ENCODE data around the gene RPH3AL.

DNA sequence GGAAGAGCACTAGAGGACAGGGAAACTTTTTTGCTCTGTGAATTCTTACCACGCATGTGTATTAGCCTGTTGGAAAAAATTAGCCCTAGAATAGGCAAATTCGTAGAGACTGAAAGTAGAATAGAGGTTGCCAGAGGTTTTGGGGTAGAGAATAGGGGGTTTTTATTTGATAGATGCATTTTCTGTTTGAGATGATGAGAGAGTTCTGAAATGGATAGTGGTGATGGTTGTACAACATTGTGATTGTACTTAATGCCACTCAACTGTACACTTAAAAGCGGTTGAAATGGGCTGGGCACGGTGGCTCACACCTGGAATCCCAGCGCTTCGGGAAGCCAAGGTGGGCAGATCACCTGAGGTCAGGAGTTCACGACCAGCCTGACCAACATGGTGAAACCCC is 163.2 kb downstream of the RPH3AL start:
- TF ChIP-seq, protein P1, sequence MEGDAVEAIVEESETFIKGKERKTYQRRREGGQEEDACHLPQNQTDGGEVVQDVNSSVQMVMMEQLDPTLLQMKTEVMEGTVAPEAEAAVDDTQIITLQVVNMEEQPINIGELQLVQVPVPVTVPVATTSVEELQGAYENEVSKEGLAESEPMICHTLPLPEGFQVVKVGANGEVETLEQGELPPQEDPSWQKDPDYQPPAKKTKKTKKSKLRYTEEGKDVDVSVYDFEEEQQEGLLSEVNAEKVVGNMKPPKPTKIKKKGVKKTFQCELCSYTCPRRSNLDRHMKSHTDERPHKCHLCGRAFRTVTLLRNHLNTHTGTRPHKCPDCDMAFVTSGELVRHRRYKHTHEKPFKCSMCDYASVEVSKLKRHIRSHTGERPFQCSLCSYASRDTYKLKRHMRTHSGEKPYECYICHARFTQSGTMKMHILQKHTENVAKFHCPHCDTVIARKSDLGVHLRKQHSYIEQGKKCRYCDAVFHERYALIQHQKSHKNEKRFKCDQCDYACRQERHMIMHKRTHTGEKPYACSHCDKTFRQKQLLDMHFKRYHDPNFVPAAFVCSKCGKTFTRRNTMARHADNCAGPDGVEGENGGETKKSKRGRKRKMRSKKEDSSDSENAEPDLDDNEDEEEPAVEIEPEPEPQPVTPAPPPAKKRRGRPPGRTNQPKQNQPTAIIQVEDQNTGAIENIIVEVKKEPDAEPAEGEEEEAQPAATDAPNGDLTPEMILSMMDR (IDR thresholded peaks at IDR 0.05): no peak
- TF ChIP-seq EP300 (IDR thresholded peaks at IDR 0.05): no peak

All from ovary (tissue), 3 donors.